GM13976 (cell line): ENCODE measurements around the gene LRRC43.

Experiments
- DNase-seq: peaks from one replicate; pipeline ENCODE4 v3.0.0; 2012; ENCODE audit warnings: low spot score
- in situ Hi-C: fragments of 300-500 bp; cut with MboI; formaldehyde crosslinking; loops from one replicate; pipeline ENCODE4 v1.12.0; 2022; ENCODE audit warnings: low sequenced_read_pairs, mixed read lengths, inconsistent platforms; ENCODE audit not compliant: unreplicated experiment
- TF ChIP-seq, protein P1 (sequence below): IDR thresholded peaks from 2 replicates; pipeline ENCODE4 v1.5.1; 2012; ENCODE audit warnings: borderline replicate concordance, mild to moderate bottlenecking; ENCODE audit not compliant: insufficient read depth; ENCODE audit errors: extremely low read depth, missing control alignments, control extremely low read depth

LRRC43 gene

GRCh38 chr12:122152754-122153153, 30.2 kb upstream of the LRRC43 start:
- TF ChIP-seq, protein P1, sequence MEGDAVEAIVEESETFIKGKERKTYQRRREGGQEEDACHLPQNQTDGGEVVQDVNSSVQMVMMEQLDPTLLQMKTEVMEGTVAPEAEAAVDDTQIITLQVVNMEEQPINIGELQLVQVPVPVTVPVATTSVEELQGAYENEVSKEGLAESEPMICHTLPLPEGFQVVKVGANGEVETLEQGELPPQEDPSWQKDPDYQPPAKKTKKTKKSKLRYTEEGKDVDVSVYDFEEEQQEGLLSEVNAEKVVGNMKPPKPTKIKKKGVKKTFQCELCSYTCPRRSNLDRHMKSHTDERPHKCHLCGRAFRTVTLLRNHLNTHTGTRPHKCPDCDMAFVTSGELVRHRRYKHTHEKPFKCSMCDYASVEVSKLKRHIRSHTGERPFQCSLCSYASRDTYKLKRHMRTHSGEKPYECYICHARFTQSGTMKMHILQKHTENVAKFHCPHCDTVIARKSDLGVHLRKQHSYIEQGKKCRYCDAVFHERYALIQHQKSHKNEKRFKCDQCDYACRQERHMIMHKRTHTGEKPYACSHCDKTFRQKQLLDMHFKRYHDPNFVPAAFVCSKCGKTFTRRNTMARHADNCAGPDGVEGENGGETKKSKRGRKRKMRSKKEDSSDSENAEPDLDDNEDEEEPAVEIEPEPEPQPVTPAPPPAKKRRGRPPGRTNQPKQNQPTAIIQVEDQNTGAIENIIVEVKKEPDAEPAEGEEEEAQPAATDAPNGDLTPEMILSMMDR = no peak
- in situ Hi-C loops = no loop called here
- DNase-seq = no peak

- DNase-seq = no peak
- in situ Hi-C loops = no loop called here
- TF ChIP-seq, protein P1 = no peak
These were observed 27.2 kb upstream of the LRRC43 start for GRCh38 chr12:122155705-122156104.

GRCh38 chr12:122158700-122159285, 24.1 kb upstream of the LRRC43 start:
- in situ Hi-C loops = no loop called here
- no peak for DNase-seq
- TF ChIP-seq, protein P1 = no peak

- DNase-seq = peak; percentile 47
- TF ChIP-seq, protein P1 = peak; percentile 15
- in situ Hi-C loops = no loop called here
These were observed 23.0 kb upstream of the LRRC43 start for GRCh38 chr12:122159882-122160281.

- DNase-seq = no peak
- TF ChIP-seq, protein P1 = no peak
- in situ Hi-C loops = no loop called here
These were observed 22.2 kb upstream of the LRRC43 start for GRCh38 chr12:122160761-122161160.

DNA sequence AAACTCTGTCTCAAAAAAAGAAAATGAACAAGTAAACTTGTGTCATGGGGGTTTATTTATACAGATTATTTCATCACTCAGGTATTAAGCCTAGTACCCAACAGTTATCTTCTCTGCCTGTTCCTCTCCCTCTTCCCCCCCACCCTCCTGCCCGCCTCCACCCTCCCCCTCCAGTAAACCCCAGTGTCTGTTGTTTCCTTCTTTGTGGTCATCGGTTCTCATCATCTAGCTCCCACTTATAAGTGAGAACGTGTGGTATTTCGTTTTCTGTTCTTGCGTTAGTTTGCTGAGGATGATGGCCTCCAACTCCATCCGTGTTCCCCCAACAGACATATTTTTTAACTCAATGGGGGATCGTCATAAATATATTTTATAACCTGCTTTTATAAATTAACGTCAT, 21.2 kb upstream of the LRRC43 start:
- TF ChIP-seq, protein P1 = no peak
- DNase-seq = no peak
- in situ Hi-C loops = no loop called here
